ENCODE data around the gene DDR1. TPM values are rescaled to one million over a fixed set of nuclear protein-coding genes. Genes with fewer than 3 reads are reported as not detected.

DDR1 gene
- polyA plus RNA-seq, 1 donor from 2014 or later: 196 TPM

DNA sequence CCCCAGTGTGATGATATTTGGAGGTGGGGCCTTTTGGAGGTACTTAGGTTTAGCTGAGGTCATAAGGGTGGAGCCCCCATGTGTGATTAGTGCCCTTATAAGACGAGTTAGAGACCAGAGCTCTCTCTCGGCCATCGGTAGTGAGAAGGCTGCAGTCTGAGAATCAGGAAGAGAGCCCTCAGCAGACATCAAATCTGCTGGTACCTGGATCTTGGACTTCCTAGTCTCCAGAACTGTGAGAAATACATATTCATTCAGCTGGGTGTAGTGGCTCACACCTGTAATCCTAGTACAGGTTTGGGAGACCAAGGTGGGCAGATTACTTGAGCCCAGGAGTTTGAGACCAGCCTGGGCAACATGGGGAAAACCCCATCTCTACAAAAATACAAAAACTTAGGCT lies 48.7 kb upstream of the DDR1 start:
- Histone ChIP-seq H3K79me2 (replicated peaks; ENCODE audit: insufficient read depth, low read length) (no peaks in the 10 kb centered on the region), H2AFZ (ENCODE audit: low read depth, low read length) (no peak overlapping the region), H3K4me2 (ENCODE audit: low read length) (no peak overlapping the region), H3F3A (ENCODE audit: insufficient read depth, low read length, poor library complexity, severe bottlenecking) (no peaks in the 10 kb centered on the region), H4K20me1 (ENCODE audit: insufficient read depth) (no peaks in the 10 kb centered on the region), H3K9me3 (ENCODE audit: low read length) (no peaks in the 10 kb centered on the region), H3K4me3 (ENCODE audit: low read length) (no peak overlapping the region), H3K36me3 (ENCODE audit: insufficient read depth, low read length) (no peaks in the 10 kb centered on the region), H3K27me3 (ENCODE audit: insufficient read depth, low read depth, low read length) (no peaks in the 10 kb centered on the region), H3K27ac (ENCODE audit: low read length) (no peak overlapping the region), H3K9ac (ENCODE audit: low read length) (no peak overlapping the region), H3K9me2 (ENCODE audit: insufficient read depth, low read length) (no peaks in the 10 kb centered on the region)
- TF ChIP-seq TAF1 (IDR thresholded peaks at IDR 0.05; ENCODE audit: low read depth) (no peak), EP300 (conservative IDR thresholded peaks at IDR 0.05; ENCODE audit: poor library complexity, severe bottlenecking) (no peak), MXI1 (conservative IDR thresholded peaks at IDR 0.05; ENCODE audit: poor library complexity, severe bottlenecking) (no peak), POLR2AphosphoS5 (IDR thresholded peaks at IDR 0.05) (no peak), EZH2 (IDR thresholded peaks at IDR 0.05; ENCODE audit: borderline replicate concordance, insufficient read depth, low read length, poor library complexity, severe bottlenecking) (no peak), RAD21 (conservative IDR thresholded peaks at IDR 0.05) (no peak), SMC3 (conservative IDR thresholded peaks at IDR 0.05; ENCODE audit: poor library complexity) (no peak)
- TF ChIP-seq, protein P1, sequence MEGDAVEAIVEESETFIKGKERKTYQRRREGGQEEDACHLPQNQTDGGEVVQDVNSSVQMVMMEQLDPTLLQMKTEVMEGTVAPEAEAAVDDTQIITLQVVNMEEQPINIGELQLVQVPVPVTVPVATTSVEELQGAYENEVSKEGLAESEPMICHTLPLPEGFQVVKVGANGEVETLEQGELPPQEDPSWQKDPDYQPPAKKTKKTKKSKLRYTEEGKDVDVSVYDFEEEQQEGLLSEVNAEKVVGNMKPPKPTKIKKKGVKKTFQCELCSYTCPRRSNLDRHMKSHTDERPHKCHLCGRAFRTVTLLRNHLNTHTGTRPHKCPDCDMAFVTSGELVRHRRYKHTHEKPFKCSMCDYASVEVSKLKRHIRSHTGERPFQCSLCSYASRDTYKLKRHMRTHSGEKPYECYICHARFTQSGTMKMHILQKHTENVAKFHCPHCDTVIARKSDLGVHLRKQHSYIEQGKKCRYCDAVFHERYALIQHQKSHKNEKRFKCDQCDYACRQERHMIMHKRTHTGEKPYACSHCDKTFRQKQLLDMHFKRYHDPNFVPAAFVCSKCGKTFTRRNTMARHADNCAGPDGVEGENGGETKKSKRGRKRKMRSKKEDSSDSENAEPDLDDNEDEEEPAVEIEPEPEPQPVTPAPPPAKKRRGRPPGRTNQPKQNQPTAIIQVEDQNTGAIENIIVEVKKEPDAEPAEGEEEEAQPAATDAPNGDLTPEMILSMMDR (IDR thresholded peaks at IDR 0.05; ENCODE audit: poor library complexity, severe bottlenecking): no peak
- TF ChIP-seq, protein P2, sequence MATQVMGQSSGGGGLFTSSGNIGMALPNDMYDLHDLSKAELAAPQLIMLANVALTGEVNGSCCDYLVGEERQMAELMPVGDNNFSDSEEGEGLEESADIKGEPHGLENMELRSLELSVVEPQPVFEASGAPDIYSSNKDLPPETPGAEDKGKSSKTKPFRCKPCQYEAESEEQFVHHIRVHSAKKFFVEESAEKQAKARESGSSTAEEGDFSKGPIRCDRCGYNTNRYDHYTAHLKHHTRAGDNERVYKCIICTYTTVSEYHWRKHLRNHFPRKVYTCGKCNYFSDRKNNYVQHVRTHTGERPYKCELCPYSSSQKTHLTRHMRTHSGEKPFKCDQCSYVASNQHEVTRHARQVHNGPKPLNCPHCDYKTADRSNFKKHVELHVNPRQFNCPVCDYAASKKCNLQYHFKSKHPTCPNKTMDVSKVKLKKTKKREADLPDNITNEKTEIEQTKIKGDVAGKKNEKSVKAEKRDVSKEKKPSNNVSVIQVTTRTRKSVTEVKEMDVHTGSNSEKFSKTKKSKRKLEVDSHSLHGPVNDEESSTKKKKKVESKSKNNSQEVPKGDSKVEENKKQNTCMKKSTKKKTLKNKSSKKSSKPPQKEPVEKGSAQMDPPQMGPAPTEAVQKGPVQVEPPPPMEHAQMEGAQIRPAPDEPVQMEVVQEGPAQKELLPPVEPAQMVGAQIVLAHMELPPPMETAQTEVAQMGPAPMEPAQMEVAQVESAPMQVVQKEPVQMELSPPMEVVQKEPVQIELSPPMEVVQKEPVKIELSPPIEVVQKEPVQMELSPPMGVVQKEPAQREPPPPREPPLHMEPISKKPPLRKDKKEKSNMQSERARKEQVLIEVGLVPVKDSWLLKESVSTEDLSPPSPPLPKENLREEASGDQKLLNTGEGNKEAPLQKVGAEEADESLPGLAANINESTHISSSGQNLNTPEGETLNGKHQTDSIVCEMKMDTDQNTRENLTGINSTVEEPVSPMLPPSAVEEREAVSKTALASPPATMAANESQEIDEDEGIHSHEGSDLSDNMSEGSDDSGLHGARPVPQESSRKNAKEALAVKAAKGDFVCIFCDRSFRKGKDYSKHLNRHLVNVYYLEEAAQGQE (IDR thresholded peaks at IDR 0.05; ENCODE audit: borderline replicate concordance): no peak

DNA sequence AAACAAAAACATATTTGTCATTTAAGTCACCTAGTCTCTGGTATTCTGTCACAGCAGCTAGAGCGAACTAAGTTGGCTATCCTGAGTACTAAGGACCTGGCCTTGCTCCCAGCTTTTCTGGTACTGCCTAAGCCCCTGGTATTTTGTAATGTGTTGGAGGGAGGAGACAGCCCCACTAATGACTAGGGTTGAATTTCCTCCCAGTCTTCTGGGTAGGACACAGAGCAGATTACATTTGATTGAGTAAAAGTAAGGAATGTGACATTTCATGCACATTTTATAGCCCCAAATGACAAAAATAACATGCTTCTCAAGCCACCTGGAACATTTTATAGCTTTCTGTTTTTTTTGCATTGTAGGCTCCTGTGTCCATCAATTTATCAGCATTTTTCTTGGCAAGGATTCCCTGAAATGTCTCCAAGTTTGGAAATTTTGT lies 47.9 kb upstream of the DDR1 start:
- no peak overlapping the region for H2AFZ ChIP-seq (ENCODE audit: low read depth, low read length)
- no peak overlapping the region for H3K4me3 ChIP-seq (ENCODE audit: low read length)
- no peaks in the 10 kb centered on the region for H3K79me2 ChIP-seq (replicated peaks; ENCODE audit: insufficient read depth, low read length)
- H3K9me2 ChIP-seq (ENCODE audit: insufficient read depth, low read length): no peaks in the 10 kb centered on the region
- no peaks in the 10 kb centered on the region for H3K36me3 ChIP-seq (ENCODE audit: insufficient read depth, low read length)
- TF ChIP-seq, protein P1 (IDR thresholded peaks at IDR 0.05; ENCODE audit: poor library complexity, severe bottlenecking): no peak
- TF ChIP-seq TAF1 (IDR thresholded peaks at IDR 0.05; ENCODE audit: low read depth): no peak
- TF ChIP-seq, protein P2 (IDR thresholded peaks at IDR 0.05; ENCODE audit: borderline replicate concordance): no peak
- no peak for TF ChIP-seq EP300 (conservative IDR thresholded peaks at IDR 0.05; ENCODE audit: poor library complexity, severe bottlenecking)
- TF ChIP-seq SMC3 (conservative IDR thresholded peaks at IDR 0.05; ENCODE audit: poor library complexity): no peak
- no peak for TF ChIP-seq POLR2AphosphoS5 (IDR thresholded peaks at IDR 0.05)
- TF ChIP-seq RAD21 (conservative IDR thresholded peaks at IDR 0.05): no peak
- no peak for TF ChIP-seq EZH2 (IDR thresholded peaks at IDR 0.05; ENCODE audit: borderline replicate concordance, insufficient read depth, low read length, poor library complexity, severe bottlenecking)
- H3K27ac ChIP-seq (ENCODE audit: low read length): no peak overlapping the region
- H3K4me2 ChIP-seq (ENCODE audit: low read length): no peak overlapping the region
- H3K9me3 ChIP-seq (ENCODE audit: low read length): no peaks in the 10 kb centered on the region
- H3K27me3 ChIP-seq (ENCODE audit: insufficient read depth, low read depth, low read length): no peaks in the 10 kb centered on the region
- no peaks in the 10 kb centered on the region for H4K20me1 ChIP-seq (ENCODE audit: insufficient read depth)
- H3F3A ChIP-seq (ENCODE audit: insufficient read depth, low read length, poor library complexity, severe bottlenecking): no peaks in the 10 kb centered on the region
- no peak overlapping the region for H3K9ac ChIP-seq (ENCODE audit: low read length)
